ENCODE results near the gene NSUN6.

Gene NSUN6, protein sequence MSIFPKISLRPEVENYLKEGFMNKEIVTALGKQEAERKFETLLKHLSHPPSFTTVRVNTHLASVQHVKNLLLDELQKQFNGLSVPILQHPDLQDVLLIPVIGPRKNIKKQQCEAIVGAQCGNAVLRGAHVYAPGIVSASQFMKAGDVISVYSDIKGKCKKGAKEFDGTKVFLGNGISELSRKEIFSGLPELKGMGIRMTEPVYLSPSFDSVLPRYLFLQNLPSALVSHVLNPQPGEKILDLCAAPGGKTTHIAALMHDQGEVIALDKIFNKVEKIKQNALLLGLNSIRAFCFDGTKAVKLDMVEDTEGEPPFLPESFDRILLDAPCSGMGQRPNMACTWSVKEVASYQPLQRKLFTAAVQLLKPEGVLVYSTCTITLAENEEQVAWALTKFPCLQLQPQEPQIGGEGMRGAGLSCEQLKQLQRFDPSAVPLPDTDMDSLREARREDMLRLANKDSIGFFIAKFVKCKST

DNA sequence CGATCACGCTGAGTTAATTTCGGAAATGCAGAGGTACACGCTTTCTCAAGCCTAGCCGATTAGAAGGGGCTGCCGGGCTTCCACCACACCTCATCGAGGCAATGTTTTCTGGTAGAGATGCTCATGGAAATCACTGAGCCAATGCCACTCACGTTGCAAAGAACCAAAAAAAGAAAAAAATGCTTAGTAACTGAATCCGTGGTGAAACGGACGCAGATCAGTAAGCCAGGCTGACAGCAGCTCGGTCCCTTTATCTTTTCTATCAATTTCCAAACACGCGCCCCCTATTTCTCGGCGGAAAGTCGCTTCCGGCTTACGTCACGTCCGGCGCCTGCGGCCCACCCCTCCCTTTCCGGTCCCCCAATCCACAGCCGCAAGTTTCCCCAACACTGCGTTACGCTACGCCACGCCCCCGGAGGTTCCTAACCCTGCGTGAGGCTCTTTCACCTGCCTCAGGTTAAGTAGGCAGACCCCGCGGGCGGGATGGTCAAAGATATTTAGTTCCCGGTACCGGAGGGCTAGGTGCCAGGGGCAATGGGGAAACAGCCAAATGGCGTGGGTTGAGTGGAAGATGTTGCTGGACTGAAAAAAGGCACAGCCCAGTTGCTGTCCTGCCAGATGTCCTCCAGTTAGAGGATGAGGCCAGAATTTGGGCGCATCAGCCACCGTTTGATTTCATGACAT, at the start of gene NSUN6:
Gene NSUN6, minus strand, starts transcription at position 264 of the 684 bp plus-strand sequence. CDS start 384 bp downstream, outside the sequence.
- peak; percentile 75 for DNase-seq

DNA sequence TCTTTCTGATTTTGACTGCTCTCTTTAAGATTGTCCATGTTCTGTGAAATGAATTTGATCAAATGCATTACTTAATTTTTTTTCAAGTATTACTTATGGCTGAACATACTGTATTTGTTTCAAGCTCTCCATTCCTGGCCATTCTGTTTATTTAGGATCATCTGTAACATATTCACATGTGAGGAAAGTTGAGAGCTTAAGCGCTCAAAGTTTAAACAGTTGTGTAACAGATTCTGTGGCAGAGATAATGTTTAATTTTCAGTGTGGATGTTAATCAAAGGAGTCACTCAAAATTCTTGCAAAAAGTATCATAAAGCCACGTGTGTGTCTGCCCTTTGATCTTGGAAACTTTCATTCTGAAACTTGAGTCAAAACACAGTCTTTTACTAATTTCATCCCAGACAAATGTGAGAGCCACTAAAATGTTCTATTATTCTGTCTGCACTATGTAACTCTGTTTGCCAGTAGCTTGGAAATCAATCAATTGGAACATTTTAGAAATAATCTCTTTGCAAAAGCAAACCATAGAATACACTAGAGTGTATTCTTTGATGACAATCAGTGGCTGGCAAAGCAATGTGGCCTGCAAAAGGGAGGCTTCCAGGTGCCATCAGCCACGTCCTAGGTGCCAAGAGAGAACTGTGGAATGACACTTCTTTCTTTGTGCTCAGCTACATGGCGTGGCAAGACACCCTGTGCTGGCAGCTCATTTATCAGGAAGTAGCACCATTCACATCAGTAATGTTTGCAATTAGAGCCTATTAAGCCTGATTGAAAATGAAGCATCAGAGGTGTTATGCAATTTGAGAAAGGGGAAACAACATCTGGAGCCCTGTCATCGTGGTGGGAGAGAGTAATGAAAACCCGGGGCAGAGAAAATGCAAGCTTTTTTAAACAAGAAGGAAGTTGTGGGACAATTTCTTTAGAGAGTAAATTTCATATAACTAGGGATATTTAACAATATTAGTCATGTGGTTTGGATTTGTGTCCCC, 48.8 kb upstream of the NSUN6 start:
- DNase-seq, result no peak

DNA sequence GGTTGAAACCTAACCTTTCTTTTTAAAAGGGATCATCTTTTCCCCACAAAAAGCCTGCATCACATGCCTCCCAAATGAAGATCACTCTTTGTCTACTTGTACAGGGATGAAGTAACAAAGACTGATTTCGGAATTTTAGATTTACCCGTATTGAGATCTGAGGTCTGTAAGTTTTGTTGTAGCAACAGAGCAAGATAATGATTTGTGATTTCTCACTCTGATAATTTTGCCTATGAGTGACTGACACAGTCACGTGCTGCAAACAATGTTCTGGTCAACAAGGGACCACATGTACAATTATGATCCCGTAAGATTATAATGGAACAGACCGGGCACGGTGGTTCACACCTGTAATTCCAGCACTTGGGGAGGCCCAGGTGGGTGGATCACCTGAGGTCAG, 39.2 kb upstream of the NSUN6 start:
- no peak for DNase-seq

DNA sequence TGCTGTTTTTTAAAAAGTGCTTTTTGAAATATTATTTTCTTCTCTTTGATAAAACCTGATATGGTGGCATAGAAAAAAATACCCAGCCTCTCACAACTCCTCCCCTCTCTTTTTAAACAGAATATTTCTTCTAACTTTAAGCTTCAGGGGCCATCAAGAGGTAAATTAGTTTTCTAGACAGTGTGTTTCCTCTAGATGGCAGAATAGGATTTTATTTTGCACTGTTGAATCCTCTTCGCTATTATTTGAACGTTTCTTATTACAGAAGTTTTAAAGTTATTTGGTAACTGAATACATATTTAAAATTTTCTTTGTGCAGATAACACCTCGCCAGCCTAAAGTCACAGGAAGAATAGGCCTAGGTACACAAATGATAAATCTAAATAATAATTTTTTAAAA, 38.1 kb upstream of the NSUN6 start:
- peak; percentile 7 for DNase-seq

DNA sequence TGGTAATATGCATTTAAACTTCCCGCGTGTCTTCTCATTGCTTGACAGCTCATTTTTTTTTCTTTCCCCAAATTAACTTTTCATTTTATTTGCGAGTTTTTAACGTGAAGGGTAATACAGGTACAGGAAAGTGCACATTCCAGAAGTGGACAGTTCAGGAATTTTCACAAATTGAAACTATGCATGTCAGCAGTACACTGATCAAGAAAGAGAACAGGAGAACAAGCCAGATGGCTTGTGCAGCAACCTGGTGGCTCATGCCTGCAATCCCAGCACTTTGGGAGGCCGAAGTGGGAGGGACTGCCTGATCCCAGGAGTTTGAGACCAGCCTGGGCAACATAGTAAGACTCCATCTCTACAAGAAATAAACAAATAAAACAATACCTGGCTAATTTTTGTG, 36.3 kb upstream of the NSUN6 start:
- no peak for DNase-seq

DNA sequence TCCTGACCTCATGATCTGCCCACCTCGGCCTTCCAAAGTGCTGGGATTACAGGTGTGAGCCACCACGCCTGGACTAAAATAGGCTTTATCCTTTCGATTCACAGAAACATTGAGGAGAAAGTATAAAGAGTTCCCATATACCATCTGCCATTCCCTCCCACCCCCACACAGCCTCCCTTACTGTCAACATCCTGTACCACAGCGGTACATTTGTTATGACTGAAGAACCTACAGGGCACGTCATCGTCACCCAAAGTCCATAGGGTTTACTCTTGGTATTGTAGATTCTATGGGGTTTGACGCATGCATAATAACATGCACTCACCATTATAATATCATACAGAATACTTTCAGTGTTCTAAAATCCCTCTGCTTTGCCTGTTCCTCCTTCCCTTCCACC, 35.8 kb upstream of the NSUN6 start:
- DNase-seq, result no peak

DNA sequence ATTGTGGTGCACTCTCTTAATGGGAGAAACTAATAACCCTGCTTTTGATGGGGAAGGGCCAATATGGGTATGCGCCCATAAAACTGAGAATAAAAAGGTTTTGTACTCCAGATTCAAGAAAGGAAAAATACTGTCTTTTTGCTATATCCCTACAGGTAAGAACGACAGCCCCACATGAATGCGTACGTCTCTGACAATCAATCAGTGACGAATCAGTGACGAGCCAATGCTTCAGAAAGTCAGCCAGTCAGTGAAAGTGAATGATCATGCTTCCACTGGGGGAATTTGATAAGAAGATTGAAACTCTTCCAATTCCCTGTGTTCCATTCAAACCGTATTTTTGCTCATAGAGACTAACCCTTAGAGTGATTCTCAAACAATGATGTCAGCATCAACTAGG, 34.2 kb upstream of the NSUN6 start:
- DNase-seq, result no peak

DNA sequence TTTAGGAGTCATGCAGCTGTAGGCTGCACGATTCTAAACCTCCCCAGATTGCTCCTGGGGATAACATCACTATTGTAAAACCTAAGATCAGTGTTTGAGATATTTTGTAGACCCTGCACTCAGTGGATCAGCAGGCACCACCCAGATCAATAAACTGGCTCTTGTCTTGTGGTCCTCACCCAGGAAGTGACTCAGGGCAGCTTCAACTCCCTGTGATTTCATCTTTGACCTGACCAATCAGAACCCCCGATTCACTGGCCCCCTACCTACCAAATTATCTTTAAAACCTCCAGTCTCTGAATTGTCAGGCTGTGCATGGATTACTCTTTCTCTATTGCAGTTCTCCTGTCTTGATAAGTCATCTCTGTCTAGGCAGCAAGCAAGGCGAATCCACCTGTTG, 33.6 kb upstream of the NSUN6 start:
- DNase-seq, result no peak

DNA sequence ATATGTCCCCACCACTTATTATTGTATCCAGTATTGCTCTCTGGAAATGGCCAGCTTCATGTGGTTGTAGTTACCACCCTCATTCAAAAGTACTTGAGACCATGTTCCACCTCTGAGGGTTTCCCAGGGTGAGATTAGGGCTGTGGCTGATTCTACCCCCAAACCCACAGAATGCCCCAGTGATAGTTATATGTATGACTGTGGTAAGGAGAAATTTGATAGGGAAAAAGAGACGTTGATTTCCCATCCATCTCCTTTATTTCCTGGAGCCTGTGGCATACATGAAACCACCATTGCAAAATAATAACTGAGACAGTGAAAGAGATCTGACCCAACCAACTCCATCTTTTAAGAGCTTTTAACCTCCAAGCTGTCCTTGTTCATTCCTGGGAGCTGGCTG, 33.0 kb upstream of the NSUN6 start:
- DNase-seq, result no peak

DNA sequence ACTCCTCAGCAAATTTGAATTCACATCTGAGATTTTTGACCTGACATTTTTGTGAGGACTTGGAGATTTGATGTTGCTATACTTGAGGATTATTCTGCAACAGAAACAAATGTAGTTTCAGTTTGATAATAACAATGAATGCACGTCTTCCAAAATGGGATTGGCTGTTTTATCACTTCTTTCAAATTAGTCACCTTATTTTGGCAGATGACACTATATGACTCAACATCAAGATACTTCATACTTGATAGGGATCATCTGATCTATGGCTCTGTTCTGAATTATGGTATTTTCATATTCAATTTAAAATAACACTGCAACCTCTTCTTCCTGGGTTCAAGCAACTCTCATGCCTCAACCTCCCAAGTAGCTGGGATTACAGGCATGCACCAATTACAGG, 32.0 kb upstream of the NSUN6 start:
- no peak for DNase-seq

DNA sequence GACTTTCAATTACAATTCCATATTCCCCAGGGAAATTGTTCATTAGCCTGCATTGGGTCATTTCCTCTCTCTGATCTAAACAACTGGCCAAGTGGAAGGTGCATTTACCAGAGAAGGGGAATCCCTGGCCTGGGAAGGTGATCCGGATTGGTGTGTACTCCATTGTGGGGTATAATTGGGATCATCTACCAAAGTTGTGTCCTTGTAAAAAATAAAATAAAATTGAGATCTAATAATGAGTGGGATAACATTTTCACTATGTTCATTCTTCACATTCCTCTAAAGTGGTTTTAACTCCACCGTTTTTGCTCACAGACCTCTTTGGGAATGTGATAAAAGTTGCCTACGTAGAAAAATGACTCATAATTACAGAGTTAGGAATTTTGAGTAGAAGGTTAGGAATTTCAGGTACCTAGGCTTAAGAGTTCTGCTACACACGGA, 30.6 kb upstream of the NSUN6 start:
- no peak for DNase-seq

DNA sequence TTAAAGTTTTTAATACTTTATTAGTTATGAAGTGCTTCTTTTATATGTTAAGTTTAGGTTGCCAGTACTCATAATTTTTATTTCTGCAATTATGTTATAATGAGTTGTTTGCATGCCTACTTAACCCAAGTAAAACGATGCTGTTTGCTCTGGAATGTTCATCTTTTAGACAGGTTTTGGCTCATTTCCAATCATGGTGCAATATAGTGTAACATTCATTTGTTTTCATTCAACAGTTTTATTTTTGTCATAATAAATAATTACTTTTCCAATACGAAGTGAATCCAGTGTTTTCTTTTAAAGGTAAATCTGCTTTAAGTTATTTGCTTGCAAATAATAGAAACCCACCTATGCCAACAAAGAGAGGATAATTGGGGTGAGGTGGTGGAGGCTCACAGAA, 30.0 kb upstream of the NSUN6 start:
- no peak for DNase-seq

DNA sequence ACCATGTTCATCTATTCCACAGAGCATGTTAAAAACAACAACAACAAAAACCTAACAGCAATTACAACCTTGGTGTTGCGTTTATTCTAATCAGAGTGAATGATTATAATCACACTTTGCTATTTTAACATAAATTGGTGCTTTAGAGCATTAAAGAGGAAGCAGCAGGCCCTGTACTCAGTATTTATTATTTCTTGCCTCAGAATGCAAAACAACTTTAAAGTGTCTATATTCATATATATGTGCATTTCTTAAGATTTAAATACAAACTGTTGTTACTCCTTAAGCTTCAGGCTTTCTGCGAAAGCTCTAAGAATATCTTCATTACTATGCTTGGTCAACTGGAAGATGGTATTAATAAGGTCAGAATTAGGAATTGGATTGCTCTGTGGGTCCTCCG, 29.4 kb upstream of the NSUN6 start:
- no peak for DNase-seq

DNA sequence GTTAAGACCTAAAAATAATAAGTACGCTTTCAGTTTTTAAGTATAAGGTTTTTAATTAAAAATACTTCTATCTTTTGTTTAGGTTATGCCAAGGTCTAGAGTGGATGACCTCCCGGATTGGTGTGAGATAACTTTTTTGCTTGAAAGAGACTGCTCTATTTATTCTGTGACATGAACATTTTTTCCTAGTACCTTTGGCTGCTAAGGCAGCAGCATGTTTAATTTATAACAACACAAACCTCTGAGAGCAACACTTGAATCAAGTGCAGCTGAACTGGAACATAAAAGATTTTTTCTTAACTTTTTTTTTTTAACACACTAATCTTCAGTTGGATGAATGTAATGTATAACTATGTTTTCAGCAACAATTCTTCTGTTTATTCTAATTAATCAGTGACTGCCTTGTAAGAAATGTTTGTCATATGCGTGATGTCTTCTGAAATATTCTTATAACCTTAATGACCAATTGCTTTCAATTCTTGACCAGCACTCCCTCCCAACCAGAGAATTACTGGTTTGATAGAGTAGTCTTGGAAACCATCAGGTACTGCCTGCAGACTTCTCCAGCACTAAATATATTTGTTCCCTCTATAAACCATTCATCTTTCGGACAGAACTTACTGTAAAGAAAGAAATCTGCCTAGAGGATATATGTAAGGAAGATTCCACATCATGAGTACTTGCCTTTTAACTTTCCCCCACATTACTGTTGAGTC, 23.9 kb upstream of the NSUN6 start:
- no peak for DNase-seq

DNA sequence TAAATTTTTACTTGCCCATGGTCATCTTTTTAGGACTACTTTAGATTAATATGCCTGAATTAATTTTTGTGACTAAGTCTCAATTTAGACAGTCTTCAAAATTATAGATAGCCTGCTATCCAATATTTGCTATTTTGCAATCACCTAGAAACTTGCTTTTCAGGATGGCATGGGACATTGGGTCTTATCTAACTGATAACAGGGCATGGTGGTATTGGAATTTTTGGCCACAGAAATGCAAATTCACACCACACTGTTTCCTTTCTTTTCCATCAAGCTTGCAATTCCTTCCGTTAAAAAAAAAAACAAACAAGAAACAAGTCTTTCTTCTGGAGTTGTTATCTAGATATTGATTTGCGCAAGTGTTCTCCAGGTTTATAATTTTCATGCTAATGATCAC, 16.6 kb upstream of the NSUN6 start:
- DNase-seq, result no peak

DNA sequence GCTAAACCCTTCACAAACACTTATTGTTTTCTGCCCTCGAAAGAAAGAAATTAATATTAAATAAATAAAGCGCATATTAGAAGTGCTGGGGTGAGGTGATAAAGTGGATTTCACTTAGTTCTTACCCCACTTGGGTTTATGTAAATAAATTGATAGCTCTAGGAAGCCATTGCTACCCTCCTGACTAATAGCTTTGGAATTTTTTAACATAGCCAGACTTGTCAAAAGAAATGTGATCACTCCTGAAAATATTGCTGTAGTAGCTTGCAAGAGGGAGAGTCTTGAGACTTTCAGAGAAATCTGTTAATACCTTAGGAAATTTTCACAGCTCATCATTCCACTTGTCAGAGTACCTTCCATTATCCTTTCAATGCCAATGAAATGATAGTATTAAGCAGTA, 15.4 kb upstream of the NSUN6 start:
- no peak for DNase-seq

DNA sequence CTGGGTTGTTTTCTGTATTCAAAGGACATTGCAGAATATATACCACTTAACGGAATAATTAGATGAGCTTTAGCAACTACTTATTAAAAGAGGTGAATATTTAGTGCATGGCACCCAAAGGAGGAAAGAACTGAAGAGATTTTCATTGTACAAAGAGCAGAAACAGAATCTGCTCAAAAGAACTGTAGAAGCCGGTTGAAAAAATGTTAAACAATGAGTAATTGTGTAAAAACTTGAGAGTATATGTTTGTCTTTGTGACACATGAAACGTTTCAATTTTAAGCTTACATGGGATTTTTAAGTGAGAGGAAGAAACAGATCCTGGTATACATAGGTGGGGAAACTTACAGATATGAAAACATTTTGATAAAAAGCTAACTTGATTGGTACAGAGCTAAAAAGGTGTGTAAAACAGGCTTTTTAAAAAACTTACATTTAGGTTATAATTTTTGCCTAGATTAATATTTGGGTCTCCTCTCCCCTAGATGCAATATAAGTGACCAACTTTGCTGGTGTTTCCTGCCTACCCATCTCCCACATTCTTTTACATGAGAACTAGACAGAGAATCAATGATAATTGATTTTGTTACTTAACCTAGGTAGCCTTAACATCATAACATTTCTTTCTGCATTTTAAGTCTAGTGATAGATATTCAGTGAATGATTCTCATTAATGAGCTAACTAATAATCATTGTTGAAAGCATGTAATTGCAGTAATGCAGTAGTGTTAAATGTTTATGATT, 14.6 kb upstream of the NSUN6 start:
- no peak for DNase-seq

DNA sequence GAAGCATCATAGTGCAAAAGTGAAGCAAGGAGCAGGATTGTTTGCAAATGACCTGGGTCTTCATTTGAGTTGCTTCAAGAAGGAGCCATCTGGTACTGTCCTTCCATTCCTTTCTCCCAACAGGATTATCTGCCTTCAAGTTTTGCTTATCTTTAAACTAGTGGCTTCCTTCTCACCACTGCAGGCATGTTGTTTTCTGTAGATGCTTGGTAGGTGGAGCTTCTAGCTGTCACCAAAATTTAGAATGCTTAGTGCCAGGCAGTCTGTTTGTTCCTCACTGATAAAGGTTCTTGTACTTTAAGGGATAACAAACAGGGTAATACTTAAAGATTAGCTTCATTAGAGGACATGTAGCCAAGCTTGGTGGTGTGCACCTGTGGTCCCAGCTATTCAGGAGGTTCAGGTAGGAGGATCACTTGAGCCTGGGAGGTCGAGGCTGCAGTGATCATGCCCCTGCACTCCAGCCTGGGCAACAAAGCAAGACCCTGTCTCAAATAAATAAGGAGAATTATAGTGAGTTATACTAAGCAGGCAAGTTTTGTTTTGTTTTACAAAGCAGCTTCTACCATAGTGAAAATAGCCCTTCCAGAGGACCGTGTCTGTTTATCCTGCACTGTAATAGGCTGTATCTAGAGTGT, 13.6 kb upstream of the NSUN6 start:
- DNase-seq, result no peak

DNA sequence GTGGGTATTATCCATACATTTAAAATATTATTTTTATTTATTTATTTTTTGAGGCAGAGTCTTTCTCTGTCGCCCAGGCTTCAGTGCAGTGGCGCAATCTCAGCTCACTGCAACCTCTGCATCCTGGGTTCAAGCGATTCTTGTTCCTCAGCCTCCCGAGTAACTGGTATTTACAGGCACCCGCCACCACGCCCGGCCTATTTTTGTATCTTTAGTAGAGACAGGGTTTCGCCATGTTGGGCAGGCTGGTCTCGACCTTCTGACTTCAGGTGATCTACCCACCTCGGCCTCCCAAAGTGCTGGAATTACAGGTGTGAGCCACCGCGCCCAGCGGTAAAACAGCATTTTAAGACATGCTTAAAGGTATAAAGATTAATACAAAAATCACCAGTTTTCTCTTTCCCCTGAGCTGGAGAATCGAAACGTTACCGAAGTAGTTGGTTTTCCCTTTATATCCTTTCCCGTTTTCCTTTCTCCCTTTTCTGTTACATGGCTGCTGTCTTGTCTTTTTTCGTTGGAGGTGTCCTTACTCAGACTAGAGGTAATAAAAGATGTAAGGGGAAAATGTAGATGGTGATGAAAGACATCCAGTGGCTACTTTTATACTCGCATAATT, 9.5 kb upstream of the NSUN6 start:
- DNase-seq, result no peak

DNA sequence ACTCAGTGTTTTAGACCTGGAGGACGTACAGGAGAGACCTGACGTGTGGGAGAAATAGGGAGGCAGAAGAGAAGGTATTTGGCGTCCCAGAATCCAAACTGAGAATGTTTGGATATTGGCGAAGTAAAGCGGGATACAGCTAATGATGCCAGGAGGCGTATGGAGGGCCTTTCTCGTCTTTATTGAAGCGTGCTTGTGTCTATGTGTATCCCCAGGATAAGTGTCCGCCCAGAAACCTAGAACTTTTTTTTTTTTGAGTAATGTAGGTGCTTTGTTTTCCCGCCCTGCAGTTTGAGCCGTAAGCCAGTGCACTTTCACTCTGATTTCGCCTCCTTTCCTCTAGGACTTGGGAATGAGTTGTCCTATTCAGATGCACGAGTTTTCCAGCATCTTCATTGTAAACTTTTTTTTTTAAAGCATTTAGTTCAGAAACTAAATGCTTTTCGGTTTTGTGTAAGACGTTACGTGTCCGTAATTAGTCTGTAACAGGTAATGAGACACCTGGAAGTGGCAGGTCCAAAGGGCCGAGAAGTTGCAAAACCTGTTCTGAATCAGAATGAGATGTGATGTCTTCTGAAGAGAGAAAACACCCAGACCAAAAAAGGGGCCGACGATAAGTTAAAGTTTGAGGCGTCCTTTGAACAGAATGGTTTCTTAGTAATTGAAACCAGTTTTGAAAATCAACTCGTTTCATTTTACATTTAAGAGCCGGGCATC, 8.6 kb upstream of the NSUN6 start:
- DNase-seq, result peak; percentile 26
